T-helper 2 cell (primary cell): ENCODE measurements around the gene EMC8.
"Not testable (repeated sequence)": the region's sequence is repeated elsewhere in the genome, so short reads cannot be mapped to it uniquely, and the experiment has no call there.

Source experiments
- DNase-seq, 5 experiments: peaks; one replicate each; pipeline versions ENCODE4 v3.0.0 to v3.0.0-alpha.2; 2012 to 2022

Gene EMC8

DNA sequence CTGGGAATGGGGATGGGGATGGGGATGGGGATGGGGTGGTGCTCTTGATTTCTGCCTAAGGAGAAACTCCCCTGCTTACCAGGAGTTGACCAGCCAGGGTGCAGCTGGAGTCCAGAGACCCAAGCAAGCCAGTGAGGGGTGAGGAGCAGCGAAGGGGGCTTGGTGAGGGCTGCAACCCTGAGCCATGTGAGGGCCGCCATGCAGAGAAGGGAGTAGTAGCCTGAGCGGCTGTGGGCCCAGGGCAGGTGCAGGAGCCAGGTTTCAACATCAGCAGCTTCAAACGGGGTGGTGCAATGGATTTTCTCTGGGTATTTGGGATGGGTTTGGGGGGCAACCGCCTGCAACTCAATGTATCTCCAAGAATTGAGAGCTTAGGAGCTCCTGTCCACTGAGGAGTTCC is 35.4 kb upstream of the EMC8 start:
- DNase-seq, result no peak

DNA sequence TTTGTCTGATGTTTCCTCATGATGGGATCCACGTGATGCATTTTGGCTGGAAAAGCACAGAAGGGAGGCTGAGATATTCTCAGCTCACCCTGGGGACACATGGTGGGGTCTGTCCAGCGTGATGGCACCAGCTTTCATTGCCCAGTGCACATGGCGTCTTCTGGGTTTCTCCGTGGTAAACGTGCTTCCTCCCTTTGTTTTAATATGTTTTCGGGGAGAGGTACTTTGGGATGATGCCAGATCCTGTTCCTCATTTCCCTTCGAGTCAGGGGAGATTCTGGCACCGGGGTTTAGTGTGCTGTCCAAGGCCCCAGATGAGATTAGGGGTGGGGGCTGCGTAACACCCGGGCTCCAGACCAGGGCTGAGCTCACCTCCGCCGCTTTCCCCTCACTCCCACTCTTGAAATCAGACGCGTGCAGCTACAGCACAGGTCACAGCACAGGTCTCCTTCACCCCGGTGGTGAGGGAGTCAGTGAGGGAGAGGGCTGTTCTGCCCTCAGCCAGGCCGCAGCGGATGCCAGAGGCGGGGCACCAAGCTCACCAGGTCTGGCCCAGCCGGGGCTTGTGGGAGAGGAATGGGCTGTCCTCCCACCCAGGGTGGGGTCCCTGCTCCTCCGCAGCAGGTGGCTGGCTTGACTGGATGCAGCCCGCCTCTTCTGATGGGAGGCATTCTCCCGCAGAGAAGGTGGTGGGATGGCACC is 34.0 kb upstream of the EMC8 start:
- DNase-seq, result no peak

DNA sequence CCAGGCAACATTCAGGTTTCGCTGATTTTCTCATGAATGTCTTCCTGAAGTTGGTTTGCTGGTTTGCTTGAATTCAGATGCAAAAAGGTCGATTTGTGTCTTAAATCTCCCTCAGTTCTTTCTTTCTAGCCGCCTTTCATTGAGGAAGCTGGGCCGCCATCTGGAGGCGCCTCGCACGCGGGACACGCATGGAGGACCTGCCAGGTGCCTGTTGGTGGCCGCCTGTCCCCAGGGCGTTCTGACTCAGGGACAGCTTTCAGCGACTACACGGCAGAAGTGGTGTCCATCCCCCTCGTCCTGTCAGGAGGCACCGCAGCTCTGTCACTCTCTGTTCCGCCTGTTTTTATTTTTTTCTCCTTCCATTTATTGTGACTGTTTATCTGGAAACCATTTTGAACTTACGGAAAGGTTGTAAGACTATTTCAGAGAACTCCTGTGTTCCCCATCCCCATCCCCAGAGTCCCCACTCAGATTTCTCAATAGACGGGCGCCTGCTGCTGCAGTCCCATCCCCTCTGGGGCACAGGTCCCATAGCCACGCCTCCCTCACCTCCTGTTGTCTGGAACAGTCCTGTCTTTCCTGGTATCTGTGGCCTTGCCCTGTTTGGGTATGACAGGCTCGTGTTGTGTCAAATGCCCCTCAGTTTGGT is 33.4 kb upstream of the EMC8 start:
- DNase-seq, result no peak

DNA sequence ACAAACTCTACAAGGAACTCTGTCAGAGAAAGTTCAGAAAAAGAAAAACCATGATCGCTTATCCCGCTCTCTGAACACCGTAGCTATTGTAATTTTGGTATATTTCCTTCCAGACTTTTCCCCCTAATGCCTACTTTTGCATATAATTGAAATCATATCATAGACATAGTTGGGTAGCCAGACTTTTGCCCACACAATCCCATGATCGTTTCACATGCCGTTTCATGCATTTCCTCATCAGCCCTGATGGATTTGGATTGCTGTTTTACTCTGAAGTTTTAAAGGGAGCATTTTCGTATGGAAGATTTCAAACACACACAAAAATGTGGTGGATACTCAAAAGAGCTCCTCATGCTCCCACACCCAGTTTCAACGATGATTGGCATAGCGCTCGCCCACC is 31.5 kb upstream of the EMC8 start:
- no peak for DNase-seq

DNA sequence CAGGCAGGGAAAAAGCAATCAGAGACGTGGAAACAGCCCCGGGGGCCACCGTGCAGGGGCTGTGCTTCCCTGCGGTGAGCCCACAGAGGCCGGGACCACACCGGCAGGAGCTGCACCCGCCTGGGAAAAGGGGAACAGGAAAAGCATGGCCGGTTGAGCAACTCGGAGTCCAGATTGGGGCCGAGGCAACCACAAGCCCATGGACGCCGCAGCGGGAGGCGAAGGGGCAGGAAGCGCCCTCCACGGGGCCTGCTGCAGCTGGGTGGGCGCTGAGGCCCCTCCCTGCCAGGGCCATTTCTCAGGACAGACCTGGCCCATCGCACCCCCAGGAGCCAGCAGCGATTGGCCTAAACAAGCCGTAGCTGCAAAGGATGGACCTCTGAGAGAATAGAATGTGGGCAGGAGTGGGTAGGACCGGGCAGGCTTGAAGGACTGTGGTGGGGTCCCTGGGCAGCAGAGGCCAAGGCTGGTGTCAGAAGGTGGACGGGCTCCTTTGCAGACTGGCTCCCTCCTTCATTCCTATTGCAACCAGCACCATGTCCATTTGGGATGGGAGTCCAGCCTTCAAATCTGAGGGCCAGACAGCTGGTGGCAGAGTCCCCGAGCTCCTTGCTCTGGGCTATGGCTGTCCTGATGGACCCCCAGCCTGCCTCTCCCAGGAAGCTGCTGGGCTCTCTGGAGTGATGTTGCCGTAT is 30.6 kb upstream of the EMC8 start:
- no peak for DNase-seq

DNA sequence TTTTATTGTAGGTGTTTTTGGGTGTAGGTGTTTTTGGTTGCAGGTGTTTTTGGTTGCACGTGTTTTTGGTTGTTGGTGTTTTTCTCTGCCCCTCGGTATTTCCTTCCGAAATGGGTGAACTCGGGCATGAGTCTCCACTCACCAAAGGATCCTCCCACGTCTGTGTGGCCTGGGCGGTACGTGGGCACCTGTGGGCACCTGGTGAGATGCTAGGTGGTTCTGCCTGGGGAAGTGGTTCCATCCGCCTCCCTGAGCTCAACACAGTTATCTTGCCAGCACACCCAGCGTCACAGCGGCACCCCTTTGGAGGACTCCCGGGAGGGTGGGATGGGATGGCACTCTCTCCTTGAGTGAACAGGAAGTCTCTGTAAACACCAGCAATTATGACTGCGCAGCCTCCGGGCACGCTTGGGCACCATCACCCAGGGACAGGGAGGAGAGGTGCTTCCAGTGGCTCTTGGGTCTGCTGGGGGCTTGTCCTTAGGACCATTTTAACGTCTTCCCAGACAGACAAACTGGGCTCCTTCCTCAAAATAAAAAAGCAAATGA is 29.9 kb upstream of the EMC8 start:
- peak in 1 of 5 experiments; percentile 37 for DNase-seq

DNA sequence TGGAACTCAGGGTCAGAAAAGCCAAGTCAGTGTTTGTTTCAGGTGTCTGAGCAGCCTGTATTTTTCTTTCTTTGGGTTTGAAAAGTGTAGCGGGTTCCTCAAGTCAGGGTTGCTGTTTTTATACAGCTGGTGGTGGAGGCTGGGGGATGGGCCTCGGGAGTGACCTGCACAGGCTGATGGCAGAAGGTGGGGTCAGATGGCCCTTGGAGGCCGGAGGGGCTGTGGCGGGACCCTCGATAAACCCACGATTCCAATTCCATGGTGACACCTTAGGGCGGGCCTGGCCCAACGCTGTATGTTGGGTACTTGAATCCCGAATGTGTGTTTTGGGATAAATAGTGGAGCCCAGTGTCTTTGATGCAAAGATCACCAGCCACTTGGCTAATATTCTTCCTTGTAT is 28.8 kb upstream of the EMC8 start:
- DNase-seq, result no peak

DNA sequence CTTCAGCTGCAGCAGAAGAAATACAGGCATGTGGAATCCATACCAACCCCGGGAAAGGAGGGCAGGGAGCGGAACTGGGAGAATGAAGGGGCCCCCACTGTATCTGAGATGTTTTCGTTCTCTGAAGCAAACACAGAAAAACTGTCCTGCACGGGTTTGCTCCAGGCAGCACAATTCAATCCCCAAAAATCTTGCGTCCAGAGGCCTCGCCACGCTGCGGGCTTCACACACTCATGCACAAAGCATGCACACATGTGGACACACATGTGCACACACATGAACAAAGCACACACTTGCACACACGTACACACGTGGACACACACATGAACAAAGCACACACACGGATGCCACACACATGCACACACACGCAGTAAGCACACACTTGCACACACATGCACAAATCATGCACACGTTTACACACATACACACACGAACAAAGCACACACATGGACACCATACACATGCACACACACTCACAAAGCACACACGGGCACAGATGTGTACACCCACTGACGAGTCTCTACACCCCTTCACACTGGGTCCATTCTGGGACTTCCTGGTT is 27.4 kb upstream of the EMC8 start:
- DNase-seq, result no peak

DNA sequence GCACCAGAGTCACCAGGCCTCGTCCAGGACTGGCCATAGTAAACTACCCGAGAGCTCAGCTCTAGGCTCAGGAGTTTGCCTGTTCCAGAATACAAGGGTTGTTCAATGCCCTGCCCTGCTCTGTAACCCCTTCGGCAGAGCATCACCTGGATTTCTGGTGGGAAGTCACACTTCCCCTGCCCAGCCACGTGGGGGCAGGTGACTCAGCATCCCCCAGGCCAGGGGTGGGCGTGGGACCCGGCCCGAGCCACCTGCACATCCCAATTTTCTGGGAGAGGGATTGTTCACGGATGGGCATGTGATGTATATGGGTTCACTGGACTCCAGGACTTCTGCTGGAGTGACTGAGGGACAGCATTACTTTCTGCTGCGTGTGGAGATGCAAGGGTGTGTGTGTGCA is 26.0 kb upstream of the EMC8 start:
- DNase-seq, result no peak

DNA sequence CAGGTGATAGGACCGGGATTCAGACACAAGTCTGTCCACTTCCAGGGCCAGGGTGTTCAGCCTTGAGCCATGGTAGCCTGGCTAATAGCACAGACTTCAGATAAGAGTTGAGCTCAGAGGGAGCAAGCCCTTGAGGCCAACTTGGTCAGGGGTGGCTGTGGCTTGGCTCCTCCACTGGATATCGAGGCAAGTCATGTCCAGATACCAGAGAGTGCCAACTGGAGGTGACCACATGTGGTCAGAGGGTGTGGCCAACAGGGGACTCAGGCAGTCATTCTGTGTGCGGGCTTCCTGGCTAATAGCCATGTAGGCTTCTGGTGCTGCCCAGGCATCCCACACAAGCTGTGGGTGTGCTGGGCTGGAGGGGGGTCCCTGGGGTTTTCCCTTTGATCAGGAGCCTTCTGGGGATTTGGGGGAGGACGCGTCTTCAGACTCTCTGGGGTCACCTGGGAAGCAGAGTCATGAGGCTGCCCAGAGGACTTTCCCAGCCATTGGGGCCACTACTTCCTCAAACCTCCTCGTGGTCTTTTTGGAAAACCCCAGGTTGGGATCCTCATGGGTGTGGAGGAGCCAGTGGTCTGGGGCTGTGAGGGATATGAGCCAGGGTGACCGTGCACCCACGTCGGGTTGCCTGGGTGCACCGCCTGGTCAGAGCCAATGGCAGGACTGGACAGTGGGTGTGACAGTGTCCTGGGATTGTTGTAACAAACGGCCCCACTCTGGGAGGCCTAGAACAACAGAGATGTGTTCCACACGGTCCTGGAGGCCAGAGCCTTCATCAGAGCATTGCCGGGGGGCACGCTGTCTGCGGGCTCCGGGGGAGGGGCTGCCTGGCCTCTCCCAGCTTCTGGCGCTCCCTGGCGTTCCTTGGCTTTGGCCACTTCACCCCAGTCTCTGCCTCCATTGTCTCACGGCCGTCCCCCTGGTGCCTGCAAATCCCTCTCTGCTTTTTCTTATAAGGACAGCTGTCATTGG is 25.1 kb upstream of the EMC8 start:
- no peak for DNase-seq

DNA sequence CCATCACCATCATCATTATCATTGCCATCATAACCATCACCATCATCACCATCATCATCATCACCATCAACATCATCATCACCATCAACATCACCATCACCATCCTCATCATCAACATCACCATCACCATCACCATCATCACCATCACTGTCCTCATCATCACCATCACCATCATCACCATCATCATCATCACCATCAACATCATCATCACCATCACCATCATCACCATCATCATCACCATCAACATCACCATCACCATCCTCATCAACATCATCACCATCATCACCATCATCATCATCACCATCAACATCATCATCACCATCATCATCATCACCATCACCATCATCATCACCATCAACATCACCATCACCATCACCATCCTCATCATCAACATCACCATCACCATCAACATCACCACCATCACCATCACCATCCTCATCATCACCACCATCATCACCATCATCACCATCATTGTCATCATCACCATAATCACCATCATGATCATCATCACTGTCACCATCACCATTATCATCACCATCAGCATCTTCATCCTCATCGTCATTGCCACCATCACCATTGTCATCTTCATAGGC is 24.1 kb upstream of the EMC8 start:
- DNase-seq, result no peak

DNA sequence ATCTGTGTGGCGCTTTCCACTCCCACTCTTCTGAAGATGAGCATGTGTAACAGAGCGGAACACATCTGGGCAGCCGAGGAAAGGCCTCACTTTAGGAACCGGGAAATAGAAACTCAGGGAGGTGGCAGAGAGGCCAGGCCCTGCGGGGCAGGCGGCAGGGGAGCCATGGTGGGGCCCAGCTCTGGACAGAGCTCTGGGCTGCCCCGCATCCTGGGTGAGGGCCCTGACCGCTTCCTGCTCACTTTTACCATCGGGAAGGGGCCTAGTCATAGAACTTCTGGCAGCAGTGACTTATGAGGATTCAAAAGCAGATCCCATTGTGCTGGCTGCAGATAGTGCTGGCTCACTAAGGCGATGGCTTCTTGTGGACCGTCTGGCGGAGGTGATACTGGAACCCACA is 22.8 kb upstream of the EMC8 start:
- DNase-seq, result no peak

DNA sequence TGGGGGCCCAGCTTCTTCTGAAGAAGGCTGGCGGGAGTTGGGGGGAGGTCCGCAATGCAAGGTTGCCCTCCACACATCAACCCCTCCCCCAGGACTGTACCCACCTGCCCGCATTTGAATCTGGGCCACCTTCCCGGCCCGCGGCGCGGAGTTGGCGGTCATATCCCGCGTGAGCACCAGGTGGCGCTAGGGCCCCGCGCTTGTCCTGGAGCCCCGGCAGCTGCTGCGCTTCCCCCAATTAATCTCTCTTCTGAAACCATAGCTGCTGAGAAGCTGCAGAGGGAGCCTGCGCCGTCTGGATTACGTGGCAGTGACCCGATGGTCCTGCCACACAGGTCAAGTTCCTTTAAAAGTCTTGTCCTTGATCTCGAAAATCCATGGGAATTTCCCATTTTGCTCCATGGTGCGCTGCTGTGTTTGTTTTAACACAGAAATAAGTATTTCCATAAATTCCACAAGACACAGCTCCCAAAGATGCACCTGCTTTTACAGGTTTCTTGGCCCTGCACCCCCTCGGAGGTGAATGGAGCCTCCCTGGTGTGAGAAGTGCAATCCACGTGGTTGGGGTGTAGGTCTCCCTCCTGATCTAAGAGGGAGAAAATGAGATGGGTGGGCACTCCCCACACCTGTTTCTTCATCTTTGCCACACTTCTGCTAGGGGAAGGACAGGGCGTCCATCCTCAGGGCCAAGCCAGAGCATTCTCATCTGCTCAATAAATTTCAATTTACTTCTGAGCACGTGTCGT is 22.2 kb upstream of the EMC8 start:
- DNase-seq, result peak; percentile 51 to 71 (median 55)

DNA sequence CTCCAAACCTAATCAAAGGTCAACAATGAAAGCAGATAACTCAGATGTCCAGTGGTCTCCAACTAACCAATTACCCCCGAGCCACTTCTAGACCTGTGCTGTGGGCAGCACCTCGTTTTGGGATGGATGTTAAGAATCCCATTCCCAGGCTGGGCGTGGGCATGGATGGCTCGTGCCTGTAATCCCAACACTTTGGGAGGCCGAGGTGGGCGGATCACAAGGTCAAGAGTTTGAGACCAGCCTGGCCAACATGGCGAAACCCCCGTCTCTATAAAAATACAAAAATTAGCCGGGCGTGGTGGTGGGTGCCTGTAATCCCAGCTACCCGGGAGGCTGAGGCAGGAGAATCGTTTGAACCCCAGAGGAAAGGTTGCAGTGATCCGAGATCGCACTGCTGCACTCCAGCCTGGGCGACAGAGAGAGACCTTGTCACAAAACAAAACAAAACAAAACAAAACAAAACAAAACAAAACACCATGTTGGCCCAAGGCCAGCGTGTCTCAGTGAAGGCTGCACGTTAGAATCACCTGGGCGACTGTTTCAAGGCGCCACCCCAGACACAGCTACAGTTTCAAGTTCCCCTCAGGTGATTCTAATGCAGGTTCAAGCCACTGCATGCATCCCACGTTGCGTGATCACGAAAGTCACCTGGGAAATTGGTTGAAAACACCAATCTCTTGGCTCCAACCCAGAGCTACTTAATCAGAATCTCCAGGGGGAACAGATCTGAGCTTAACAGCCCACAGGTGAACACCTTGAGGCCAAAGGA is 21.4 kb upstream of the EMC8 start:
- no peak for DNase-seq

DNA sequence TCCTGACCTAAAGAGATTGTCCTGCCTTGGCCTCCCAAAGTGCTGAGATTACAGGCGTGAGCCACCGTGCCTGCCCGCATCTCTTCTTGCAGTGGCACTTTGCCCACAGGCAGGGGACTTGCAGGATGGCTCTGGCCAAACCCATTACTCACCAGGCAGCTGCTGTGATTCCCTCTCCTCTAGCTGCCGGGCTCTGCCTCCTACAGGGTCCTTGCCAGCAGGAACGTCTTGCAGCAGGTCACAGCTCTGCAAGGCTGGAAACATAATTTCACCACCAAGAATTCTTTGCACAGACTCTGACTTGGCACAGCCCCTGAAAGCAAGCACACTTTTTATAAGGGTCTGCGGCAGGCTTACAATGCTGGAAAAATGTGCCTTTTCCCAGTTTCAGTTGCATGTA is 20.4 kb upstream of the EMC8 start:
- DNase-seq, result no peak

DNA sequence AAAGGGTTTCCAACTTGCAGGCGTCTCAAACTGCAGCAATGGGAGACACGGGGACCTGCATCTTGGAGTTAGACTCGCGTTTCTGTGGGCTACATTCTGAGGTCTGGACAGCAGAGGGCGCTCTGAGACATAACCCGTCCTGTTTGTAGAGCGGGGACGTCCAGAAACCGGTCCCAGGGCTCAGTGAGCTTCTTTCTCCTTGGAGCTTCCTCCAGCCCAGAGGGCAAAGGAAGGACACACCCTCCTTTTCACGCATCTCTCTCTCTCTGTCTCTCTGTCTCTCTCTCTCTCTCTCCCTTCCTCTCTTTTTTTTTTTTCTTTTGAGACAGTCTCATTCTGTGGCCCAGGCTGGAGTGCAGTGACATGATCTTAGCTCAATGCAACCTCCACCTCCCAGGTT is 19.9 kb upstream of the EMC8 start:
- DNase-seq, result peak; percentile 51 to 77 (median 69)

DNA sequence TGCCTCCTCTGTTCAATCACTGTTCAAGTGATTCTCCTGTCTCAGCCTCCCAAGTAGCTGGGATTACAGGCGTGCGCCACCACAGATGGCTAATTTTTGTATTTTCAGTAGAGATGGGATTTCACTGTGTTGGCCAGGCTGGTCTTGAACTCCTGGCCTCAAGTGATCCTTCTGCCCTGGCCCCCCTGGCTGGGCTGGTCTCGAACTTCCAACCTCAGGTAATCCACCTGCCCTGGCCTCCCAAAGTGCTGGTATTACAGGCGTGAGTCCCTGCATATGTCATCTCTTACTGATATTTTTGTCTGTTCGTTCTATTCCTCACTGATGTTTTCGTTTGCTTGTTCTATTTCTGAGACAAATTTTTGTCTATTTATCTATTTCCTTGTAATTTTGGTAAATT is 17.9 kb upstream of the EMC8 start:
- not testable (repeated sequence) for DNase-seq

DNA sequence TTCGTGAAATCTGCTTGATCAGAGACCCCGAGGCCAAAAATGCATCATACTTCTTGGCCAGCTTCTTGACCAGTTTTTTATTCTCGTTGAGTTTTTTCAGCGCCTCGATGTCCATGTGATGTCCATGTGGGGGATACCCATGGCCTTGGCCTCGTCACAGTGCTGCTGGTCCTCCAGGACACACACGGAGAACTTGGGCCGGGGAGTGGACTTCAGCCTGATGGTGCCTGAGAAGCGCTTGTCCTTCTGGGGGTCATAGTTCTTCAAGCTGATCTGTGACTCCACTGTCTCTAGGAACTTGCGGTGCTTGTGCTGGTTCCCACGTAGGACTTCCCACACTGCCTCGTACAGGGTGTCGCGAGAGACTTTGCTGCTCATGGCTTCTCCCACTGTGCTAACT is 16.8 kb upstream of the EMC8 start:
- DNase-seq, result no peak

DNA sequence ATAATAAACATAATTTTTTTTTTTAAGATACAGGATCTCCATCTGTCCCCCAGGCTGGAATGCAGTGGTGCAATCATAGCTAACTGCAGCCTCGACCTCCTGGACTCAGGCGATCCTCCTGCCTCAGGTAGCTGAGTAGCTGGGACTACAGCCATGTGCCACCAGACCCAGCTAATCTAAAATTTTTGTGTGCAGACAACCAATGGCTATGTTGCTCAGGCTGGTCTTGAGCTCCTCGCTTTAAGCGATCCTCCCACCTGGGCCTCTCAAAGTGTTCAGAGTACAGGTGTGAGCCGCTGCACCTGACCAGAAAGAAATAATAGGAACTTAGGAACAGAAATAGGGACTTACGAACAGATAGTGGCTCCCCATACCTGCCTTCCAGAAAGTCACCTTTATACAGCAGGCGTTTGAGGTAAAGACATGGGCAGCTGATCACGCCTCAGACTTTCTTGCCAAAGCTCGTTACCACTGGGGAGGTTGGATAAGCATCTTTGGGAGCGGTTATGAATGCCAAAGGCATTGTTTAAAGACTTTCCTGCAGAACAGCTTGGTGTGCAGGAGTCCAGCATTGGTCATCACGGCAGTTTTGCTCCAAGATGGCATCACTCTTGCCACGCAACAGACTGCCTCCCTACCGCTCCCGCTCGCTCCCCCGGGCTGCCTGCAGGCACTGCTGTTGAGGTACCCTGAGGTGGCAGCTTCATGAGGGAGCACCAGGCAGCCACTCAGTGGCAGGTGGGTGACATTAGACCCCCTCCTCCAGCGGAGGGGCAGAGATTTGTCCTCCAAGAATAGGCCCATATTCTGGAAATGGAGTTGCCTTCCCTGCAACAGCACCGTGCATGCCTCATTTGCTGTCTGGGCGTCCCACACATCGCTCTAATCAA is 13.7 kb upstream of the EMC8 start:
- DNase-seq, result no peak
